Right lobe of liver (tissue), 6 donors: ENCODE results near the gene KLRK1. TPM values are rescaled to one million over a fixed set of nuclear protein-coding genes. Genes with fewer than 3 reads are reported as not detected.

Source experiments
- ATAC-seq, 4 donors: fragments of 200-7000 bp; cut with Tn5 transposase; one replicate each; pipeline ENCODE4 v1.9.1; 2020; ENCODE audit warnings: mild to moderate bottlenecking in 4 of 4, moderate library complexity in 4 of 4
- DNase-seq, 3 donors: peaks; one replicate each; pipeline ENCODE4 v3.0.0-alpha.2; 2020
- H3K27ac ChIP-seq, 3 donors: fragments of 200-600 bp; one replicate each; pipeline ENCODE4 v1.8.0; 2022
- H3K27me3 ChIP-seq, 2 donors: fragments of 200-600 bp; one replicate each; pipeline ENCODE4 v1.8.0; 2022
- H3K36me3 ChIP-seq, 4 donors: fragments of 200-600 bp; sonication (generic) in 1 of 4; one replicate each; pipeline versions ENCODE4 v1.5.1 to v1.8.0; 2017 to 2022; ENCODE audit warnings: control low read depth in 1 of 4
- H3K4me1 ChIP-seq, 4 donors: fragments of 200-600 bp; sonication (generic) in 1 of 4; one replicate each; pipeline versions ENCODE4 v1.5.1 to v1.8.0; 2017 to 2022; ENCODE audit warnings: control low read depth in 1 of 4
- H3K4me3 ChIP-seq, 3 donors: fragments of 200-600 bp; one replicate each; pipeline ENCODE4 v1.8.0; 2022
- H3K9me3 ChIP-seq, 4 donors: fragments of 200-600 bp; sonication (generic) in 1 of 4; one replicate each; pipeline versions ENCODE4 v1.5.1 to v1.8.0; 2017 to 2022; ENCODE audit warnings: control low read depth in 1 of 4
- CTCF ChIP-seq, 4 donors: fragments of 200-600 bp in 3 of 4; fragments of 450-650 bp in 1 of 4; IDR thresholded peaks; one replicate each; pipeline versions ENCODE4 v1.5.1 to v1.8.0; 2016 to 2022; ENCODE audit warnings: antibody characterized with exemption in 4 of 4, mild to moderate bottlenecking in 2 of 4
- POLR2A ChIP-seq: fragments of 450-650 bp; IDR thresholded peaks from one replicate; pipeline ENCODE4 v1.6.1; 2017; ENCODE audit warnings: antibody characterized with exemption, mild to moderate bottlenecking
- WGBS: methylation state at CpG from one replicate; pipeline ENCODE4 v1.1.6; 2018; ENCODE audit warnings: low coverage, low lambda C conversion rate; ENCODE audit not compliant: insufficient coverage; ENCODE audit errors: missing lambda C conversion rate; 5-methylcytosine and 5-hydroxymethylcytosine counted together
- intact Hi-C, 2 donors: fragments of 100-400 bp; cut with DNase I; formaldehyde crosslinking; loops; one replicate each; pipeline versions ENCODE4 v1.11.2 to v1.14.1; 2022
- total RNA-seq, 6 experiments: library from RNA; depleted of rRNA in 2 of 6; stranded (reverse); fragments of >200 nt in 2 of 6; fragmentation: NEBNext Ultra II Directional in 3 of 6; extraction: Animal tissue kit (Norgen Biotek cat#: 25700) in 3 of 6; gene quantifications; one replicate each; pipeline versions ENCODE4 v1.1.0 to v1.2.4, GENCODE V29; 2016 to 2023
- donor health status: DM: no; HTN: yes; CAD: no.
- donor health status: DM: no; HTN: no; CAD: no.
- donor health status: DM: no; HTN: no; CAD: no.
- donor health status: DM: no; HTN: yes; CAD: no.
- donor health status: DM: no; HTN: yes; CAD: no.

KLRK1 gene
- total RNA-seq, 6 experiments from 2014 or later = 0.24 to 1.5 (median 1.0) TPM

GRCh38 chr12:10409392-10409791, 19.6 kb upstream of the KLRK1 start, which contains the start of gene KLRC4:
Gene KLRC4, minus strand, starts transcription at chr12:10409757. Its CDS starts 182 bp downstream, at chr12:10409575.
- H3K9me3 ChIP-seq = no peaks in the 10 kb centered on the region
- no peaks in the 10 kb centered on the region for H3K36me3 ChIP-seq
- H3K4me3 ChIP-seq = no peak within 1 kb of the TSS
- DNase-seq = no peak
- H3K27me3 ChIP-seq = no peaks in the 10 kb centered on the region
- no peak within 1 kb of the TSS for H3K27ac ChIP-seq
- peak in 1 of 4 donors; percentile 11 for ATAC-seq
- TF ChIP-seq CTCF (IDR thresholded peaks at IDR 0.05) (no peak), POLR2A (no peak)
- intact Hi-C loops = no loop called here
- WGBS = 0% methylated on average over 1 of the region's 1 CpG
- H3K4me1 ChIP-seq = no peaks in the 10 kb centered on the region

- 55% methylated on average over 3 of the region's 3 CpGs for WGBS
Measured at GRCh38 chr12:10408842-10409241, 19.0 kb upstream of the KLRK1 start.

GRCh38 chr12:10406725-10407124, 16.9 kb upstream of the KLRK1 start:
- 54% methylated on average over 4 of the region's 4 CpGs for WGBS

More at GRCh38 chr12:10408842-10409241, 19.0 kb upstream of the KLRK1 start:
- intact Hi-C loops = no loop called here
- Histone ChIP-seq H3K27ac (no peak overlapping the region), H3K4me3 (no peak overlapping the region), H3K4me1 (no peaks in the 10 kb centered on the region), H3K9me3 (no peaks in the 10 kb centered on the region), H3K27me3 (no peaks in the 10 kb centered on the region), H3K36me3 (no peaks in the 10 kb centered on the region)
- DNase-seq = no peak
- no peak for TF ChIP-seq CTCF (IDR thresholded peaks at IDR 0.05)
- no peak for TF ChIP-seq POLR2A
- no peak for ATAC-seq

GRCh38 chr12:10405294-10405693, 15.5 kb upstream of the KLRK1 start:
- ATAC-seq (no peak), DNase-seq (no peak)
- Histone ChIP-seq H3K4me1 (no peaks in the 10 kb centered on the region), H3K9me3 (no peaks in the 10 kb centered on the region), H3K27ac (no peak overlapping the region), H3K36me3 (no peaks in the 10 kb centered on the region), H3K27me3 (no peaks in the 10 kb centered on the region), H3K4me3 (no peak overlapping the region)
- 82% methylated on average over 5 of the region's 5 CpGs for WGBS
- TF ChIP-seq POLR2A (no peak), CTCF (IDR thresholded peaks at IDR 0.05) (no peak)
- intact Hi-C loops = no loop called here

More at GRCh38 chr12:10406725-10407124, 16.9 kb upstream of the KLRK1 start:
- Histone ChIP-seq H3K27me3 (no peaks in the 10 kb centered on the region), H3K4me1 (no peaks in the 10 kb centered on the region), H3K4me3 (no peak overlapping the region), H3K27ac (no peak overlapping the region), H3K9me3 (no peaks in the 10 kb centered on the region), H3K36me3 (no peaks in the 10 kb centered on the region)
- intact Hi-C loops = no loop called here
- DNase-seq = no peak
- TF ChIP-seq CTCF (IDR thresholded peaks at IDR 0.05) (no peak), POLR2A (no peak)
- ATAC-seq = no peak

GRCh38 chr12:10404798-10405197, 15.0 kb upstream of the KLRK1 start:
- Histone ChIP-seq H3K9me3 (no peaks in the 10 kb centered on the region), H3K27me3 (no peaks in the 10 kb centered on the region), H3K4me1 (no peaks in the 10 kb centered on the region), H3K4me3 (no peak overlapping the region), H3K36me3 (no peaks in the 10 kb centered on the region), H3K27ac (no peak overlapping the region)
- ATAC-seq = no peak
- no peak for TF ChIP-seq CTCF (IDR thresholded peaks at IDR 0.05)
- no peak for TF ChIP-seq POLR2A
- intact Hi-C loops = no loop called here
- no peak for DNase-seq
